Tibial artery (tissue), 4 donors: ENCODE results near the gene USP14.

Source experiments
- DNase-seq, 2 donors: peaks; one replicate each; pipeline ENCODE4 v3.0.0-alpha.2; 2019
- H3K27ac ChIP-seq, 2 donors: fragments of 200-600 bp; sonication (generic) in 1 of 2; 1 replicate in 1 of 2; 2 replicates in 1 of 2; pipeline ENCODE4 v1.5.1; 2018 to 2019; ENCODE audit warnings: mild to moderate bottlenecking in 1 of 2
- H3K27me3 ChIP-seq, 2 donors: fragments of 200-600 bp; sonication (generic) in 1 of 2; one replicate each; pipeline versions ENCODE4 v1.5.1 to v1.6.0; 2016 to 2019
- H3K36me3 ChIP-seq, 3 donors: fragments of 200-600 bp; sonication (generic) in 2 of 3; one replicate each; pipeline ENCODE4 v1.5.1; 2016 to 2019; ENCODE audit warnings: mild to moderate bottlenecking in 2 of 3
- H3K4me1 ChIP-seq, 4 donors: fragments of 200-600 bp; sonication (generic) in 2 of 4; 1 replicate in 3 of 4; 2 replicates in 1 of 4; pipeline ENCODE4 v1.5.1; 2016 to 2019
- H3K4me3 ChIP-seq, 2 donors: fragments of 200-600 bp; sonication (generic) in 1 of 2; 1 replicate in 1 of 2; 2 replicates in 1 of 2; pipeline ENCODE4 v1.5.1; 2018 to 2019; ENCODE audit warnings: mild to moderate bottlenecking in 2 of 2
- H3K9me3 ChIP-seq, 3 donors: fragments of 200-600 bp; sonication (generic) in 1 of 3; one replicate each; pipeline ENCODE4 v1.5.1; 2016 to 2019
- CTCF ChIP-seq, 2 experiments: fragments of 200-600 bp in 1 of 2; fragments of 450-650 bp in 1 of 2; IDR thresholded peaks; one replicate each; pipeline ENCODE4 v1.5.1; 2017 to 2019; ENCODE audit warnings: antibody characterized with exemption in 2 of 2, mild to moderate bottlenecking in 1 of 2, moderate library complexity in 1 of 2
- intact Hi-C: fragments of 100-400 bp; cut with DNase I; formaldehyde crosslinking; loops from one replicate; pipeline ENCODE4 v1.15.0; 2023; ENCODE audit warnings: low total_unique reads

USP14 gene

GRCh38 chr18:250685-251084 lies 92.3 kb downstream of the USP14 start:
- H3K4me1 ChIP-seq: no peaks in the 10 kb centered on the region
- intact Hi-C loops: no loop called here
- H3K4me3 ChIP-seq: no peak overlapping the region
- no peak overlapping the region for H3K27ac ChIP-seq
- no peaks in the 10 kb centered on the region for H3K9me3 ChIP-seq
- H3K36me3 ChIP-seq: peaks cover 80 to 94% (median 93%) of the 10 kb centered on the region in 3 donors
- no peak for DNase-seq
- H3K27me3 ChIP-seq: no peaks in the 10 kb centered on the region
- TF ChIP-seq CTCF (IDR thresholded peaks at IDR 0.05): no peak

GRCh38 chr18:251572-251971 lies 93.2 kb downstream of the USP14 start:
- no peaks in the 10 kb centered on the region for H3K27me3 ChIP-seq
- intact Hi-C loops: no loop called here
- H3K9me3 ChIP-seq: no peaks in the 10 kb centered on the region
- no peaks in the 10 kb centered on the region for H3K4me1 ChIP-seq
- H3K36me3 ChIP-seq: peaks cover 81 to 94% (median 94%) of the 10 kb centered on the region in 3 donors
- no peak overlapping the region for H3K27ac ChIP-seq
- DNase-seq: no peak
- no peak overlapping the region for H3K4me3 ChIP-seq
- no peak for TF ChIP-seq CTCF (IDR thresholded peaks at IDR 0.05)

GRCh38 chr18:253121-253520 lies 94.8 kb downstream of the USP14 start:
- H3K27me3 ChIP-seq: no peaks in the 10 kb centered on the region
- DNase-seq: no peak
- no peaks in the 10 kb centered on the region for H3K9me3 ChIP-seq
- H3K4me1 ChIP-seq: no peaks in the 10 kb centered on the region
- no peak overlapping the region for H3K27ac ChIP-seq
- TF ChIP-seq CTCF (IDR thresholded peaks at IDR 0.05): no peak
- H3K36me3 ChIP-seq: peaks cover 81 to 95% (median 91%) of the 10 kb centered on the region in 3 donors
- intact Hi-C loops: no loop called here
- H3K4me3 ChIP-seq: no peak overlapping the region

GRCh38 chr18:255171-255570 lies 96.8 kb downstream of the USP14 start:
- peaks cover 72 to 90% (median 88%) of the 10 kb centered on the region in 3 donors for H3K36me3 ChIP-seq
- DNase-seq: no peak
- H3K4me3 ChIP-seq: no peak overlapping the region
- no peaks in the 10 kb centered on the region for H3K4me1 ChIP-seq
- no peaks in the 10 kb centered on the region for H3K27me3 ChIP-seq
- intact Hi-C loops: no loop called here
- no peaks in the 10 kb centered on the region for H3K9me3 ChIP-seq
- no peak overlapping the region for H3K27ac ChIP-seq
- no peak for TF ChIP-seq CTCF (IDR thresholded peaks at IDR 0.05)

- no peak for DNase-seq
- Histone ChIP-seq H3K36me3 (peaks cover 56 to 91% (median 59%) of the 10 kb centered on the region in 3 donors), H3K27me3 (no peaks in the 10 kb centered on the region), H3K4me1 (peaks cover 0 to 3% (median 0%) of the 10 kb centered on the region in 4 donors), H3K9me3 (no peaks in the 10 kb centered on the region), H3K4me3 (no peak overlapping the region), H3K27ac (no peak overlapping the region)
- intact Hi-C loops: no loop called here
- no peak for TF ChIP-seq CTCF (IDR thresholded peaks at IDR 0.05)
Observed at GRCh38 chr18:260547-260946, 102.2 kb downstream of the USP14 start.
